Neural progenitor cell (in vitro differentiated cells): ENCODE results near the gene CDV3. TPM values are rescaled to one million over a fixed set of nuclear protein-coding genes. Genes with fewer than 3 reads are reported as not detected.
"Not testable (repeated sequence)": the region's sequence is repeated elsewhere in the genome, so short reads cannot be mapped to it uniquely, and the experiment has no call there.

ENCODE experiments used
- DNase-seq: peaks from one replicate; pipeline ENCODE4 v3.0.0-alpha.2; 2016; ENCODE audit warnings: low spot score
- H2AFZ ChIP-seq: fragments of 200-600 bp; sonication (generic); replicated peaks from 2 replicates; pipeline ENCODE4 v1.6.1; 2016; ENCODE audit warnings: antibody characterized with exemption
- H3F3A ChIP-seq: fragments of 200-600 bp; sonication (generic); 2 replicates; pipeline ENCODE4 v1.6.1; 2016; ENCODE audit warnings: antibody characterized with exemption, low read depth
- H3K27ac ChIP-seq: fragments of 200-600 bp; sonication (generic); 2 replicates; pipeline ENCODE4 v1.5.1; 2016; ENCODE audit warnings: mild to moderate bottlenecking
- H3K27me3 ChIP-seq: fragments of 200-600 bp; sonication (generic); 2 replicates; pipeline ENCODE4 v1.6.1; 2016; ENCODE audit warnings: mild to moderate bottlenecking, moderate library complexity
- H3K36me3 ChIP-seq: fragments of 200-600 bp; sonication (generic); 2 replicates; pipeline ENCODE4 v1.5.1; 2016
- H3K4me1 ChIP-seq: fragments of 200-600 bp; sonication (generic); 2 replicates; pipeline ENCODE4 v1.6.1; 2016; ENCODE audit warnings: mixed run types
- H3K4me2 ChIP-seq: fragments of 200-600 bp; sonication (generic); 2 replicates; pipeline ENCODE4 v1.6.1; 2016
- H3K4me3 ChIP-seq: fragments of 200-600 bp; sonication (generic); 2 replicates; pipeline ENCODE4 v1.5.1; 2016
- H3K79me2 ChIP-seq: fragments of 200-600 bp; sonication (generic); 2 replicates; pipeline ENCODE4 v1.6.1; 2016; ENCODE audit warnings: low read depth
- H3K9ac ChIP-seq: fragments of 200-600 bp; sonication (generic); 2 replicates; pipeline ENCODE4 v1.6.1; 2016
- H3K9me3 ChIP-seq: fragments of 200-600 bp; sonication (generic); 2 replicates; pipeline ENCODE4 v1.5.1; 2016; ENCODE audit warnings: low read depth
- H4K20me1 ChIP-seq: fragments of 200-600 bp; sonication (generic); 2 replicates; pipeline ENCODE4 v1.6.1; 2016; ENCODE audit warnings: low read depth
- H3K27ac Mint-ChIP-seq: 3 replicates; pipeline ENCODE4 v1.8.0; 2021; ENCODE audit warnings: mixed read lengths
- H3K27me3 Mint-ChIP-seq: 2 replicates; pipeline ENCODE4 v1.8.0; 2022; ENCODE audit warnings: low read depth, mild to moderate bottlenecking, inconsistent platforms, moderate library complexity, mixed read lengths; ENCODE audit not compliant: insufficient read depth
- H3K36me3 Mint-ChIP-seq: 3 replicates; pipeline ENCODE4 v1.8.0; 2021; ENCODE audit warnings: mixed read lengths
- H3K4me1 Mint-ChIP-seq: 3 replicates; pipeline ENCODE4 v1.8.0; 2021; ENCODE audit warnings: mixed read lengths
- H3K4me3 Mint-ChIP-seq: 3 replicates; pipeline ENCODE4 v1.8.0; 2021; ENCODE audit warnings: mild to moderate bottlenecking, moderate library complexity, mixed read lengths
- H3K9me3 Mint-ChIP-seq: 3 replicates; pipeline ENCODE4 v1.8.0; 2020; ENCODE audit warnings: mixed read lengths
- CTCF ChIP-seq: fragments of 200-600 bp; sonication (generic); IDR thresholded peaks from 2 replicates; pipeline ENCODE4 v1.5.1; 2017; ENCODE audit warnings: antibody characterized with exemption, mild to moderate bottlenecking
- EZH2 ChIP-seq: fragments of 200-600 bp; sonication (generic); IDR thresholded peaks from 2 replicates; pipeline ENCODE4 v1.6.1; 2017; ENCODE audit warnings: antibody characterized with exemption, mild to moderate bottlenecking, moderate library complexity
- EZH2phosphoT487 ChIP-seq: fragments of 200-600 bp; sonication (generic); IDR thresholded peaks from 2 replicates; pipeline ENCODE4 v1.6.1; 2017; ENCODE audit warnings: antibody characterized with exemption
- total RNA-seq: library from RNA; depleted of rRNA; stranded (reverse); fragments of >200 nt; gene quantifications from 2 replicates; pipeline ENCODE4 v1.2.3, GENCODE V29; 2015; ENCODE audit warnings: low replicate concordance

Gene CDV3
- total RNA-seq: 175 and 272 TPM in 2 replicates

- peaks cover 13% of the 10 kb centered on the region for H3F3A ChIP-seq
- DNase-seq: peak; percentile 89
- Mint-ChIP-seq H3K27ac (peak within 1 kb of the TSS; percentile 85), H3K9me3 (peaks cover 2% of the 10 kb centered on the region), H3K4me1 (peaks cover 58% of the 10 kb centered on the region), H3K36me3 (peaks cover 21% of the 10 kb centered on the region), H3K4me3 (peak within 1 kb of the TSS; percentile 98), H3K27me3 (peaks cover 7% of the 10 kb centered on the region)
- peak within 1 kb of the TSS; percentile 98 for H3K27ac ChIP-seq
- H3K4me1 ChIP-seq: peaks cover 27% of the 10 kb centered on the region
- H3K79me2 ChIP-seq: peaks cover 46% of the 10 kb centered on the region
- TF ChIP-seq EZH2 (no peak), EZH2phosphoT487 (no peak), CTCF (no peak)
- peak within 1 kb of the TSS; percentile 27 for H2AFZ ChIP-seq
- H3K27me3 ChIP-seq: no peaks in the 10 kb centered on the region
- H3K9ac ChIP-seq: peak within 1 kb of the TSS; percentile 67
- H3K9me3 ChIP-seq: no peaks in the 10 kb centered on the region
- H4K20me1 ChIP-seq: peaks cover 45% of the 10 kb centered on the region
- H3K4me3 ChIP-seq: peak within 1 kb of the TSS; percentile 70
- H3K36me3 ChIP-seq: peaks cover 5% of the 10 kb centered on the region
- H3K4me2 ChIP-seq: peak within 1 kb of the TSS; percentile 78
These were observed at the start of gene CDV3 for GRCh38 chr3:133573629-133574194. Gene CDV3, plus strand, starts transcription at chr3:133573686. Its CDS starts 359 bp downstream, at chr3:133574045.

GRCh38 chr3:133523758-133524157, 49.7 kb upstream of the CDV3 start:
- H3K9me3 Mint-ChIP-seq, H3K4me1 ChIP-seq, H3K4me3 ChIP-seq, H3K4me3 Mint-ChIP-seq, H3K27ac Mint-ChIP-seq, DNase-seq, H3K79me2 ChIP-seq, H3K9me3 ChIP-seq, H4K20me1 ChIP-seq, H3K27me3 Mint-ChIP-seq, H3K4me2 ChIP-seq, H3K27me3 ChIP-seq, H2AFZ ChIP-seq, H3F3A ChIP-seq, H3K27ac ChIP-seq, H3K36me3 Mint-ChIP-seq, H3K4me1 Mint-ChIP-seq, H3K9ac ChIP-seq, H3K36me3 ChIP-seq: not testable (repeated sequence)

GRCh38 chr3:133525435-133525834, 48.1 kb upstream of the CDV3 start:
- Histone ChIP-seq H3K4me2 (no peak overlapping the region), H3F3A (no peaks in the 10 kb centered on the region), H3K79me2 (no peaks in the 10 kb centered on the region), H3K9ac (no peak overlapping the region), H3K4me1 (no peaks in the 10 kb centered on the region), H3K27ac (no peak overlapping the region), H4K20me1 (no peaks in the 10 kb centered on the region), H3K36me3 (no peaks in the 10 kb centered on the region), H3K27me3 (no peaks in the 10 kb centered on the region), H3K9me3 (no peaks in the 10 kb centered on the region), H2AFZ (no peak overlapping the region), H3K4me3 (no peak overlapping the region)
- DNase-seq: no peak
- H3K4me3 Mint-ChIP-seq: no peak overlapping the region
- H3K9me3 Mint-ChIP-seq: peaks cover 6% of the 10 kb centered on the region
- peaks cover 8% of the 10 kb centered on the region for H3K4me1 Mint-ChIP-seq
- TF ChIP-seq EZH2 (no peak), CTCF (no peak), EZH2phosphoT487 (no peak)
- H3K27me3 Mint-ChIP-seq: peaks cover 4% of the 10 kb centered on the region
- no peak overlapping the region for H3K27ac Mint-ChIP-seq
- H3K36me3 Mint-ChIP-seq: no peaks in the 10 kb centered on the region

DNA sequence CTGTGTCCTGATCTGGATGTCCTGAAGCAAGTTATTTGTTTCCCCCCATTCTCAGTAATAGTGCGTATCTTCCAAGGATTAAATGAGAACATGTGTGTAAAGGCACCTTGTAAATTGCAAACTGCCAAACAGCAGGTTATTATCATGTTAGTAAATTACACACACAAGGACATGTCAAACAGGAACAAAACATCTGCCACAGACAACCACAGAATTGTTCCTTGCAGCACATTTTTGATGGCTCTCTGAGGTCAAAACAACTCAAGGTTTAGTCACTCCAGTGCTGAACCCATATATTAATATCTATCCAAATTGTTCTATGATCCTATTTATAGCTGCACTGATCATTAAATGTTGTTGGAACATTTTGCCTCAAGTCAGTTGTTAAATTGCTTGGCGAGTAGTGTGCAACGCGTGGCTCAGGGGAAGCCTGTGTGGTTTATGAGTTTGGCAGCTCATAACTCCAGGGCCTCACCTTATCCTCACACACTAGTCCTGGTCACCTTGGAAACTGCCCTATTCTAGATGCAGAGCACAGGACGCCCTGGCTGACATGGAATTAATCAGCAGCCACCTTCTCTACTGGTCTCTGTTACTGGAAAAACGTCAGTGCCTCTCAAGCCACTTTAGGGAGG, 46.3 kb upstream of the CDV3 start:
- Mint-ChIP-seq H3K36me3 (no peaks in the 10 kb centered on the region), H3K4me3 (no peak overlapping the region), H3K27me3 (peaks cover 4% of the 10 kb centered on the region), H3K27ac (peak overlapping the region; percentile 30), H3K4me1 (peaks cover 8% of the 10 kb centered on the region), H3K9me3 (peaks cover 6% of the 10 kb centered on the region)
- no peak overlapping the region for H3K9ac ChIP-seq
- no peak for TF ChIP-seq CTCF
- no peak for TF ChIP-seq EZH2
- TF ChIP-seq EZH2phosphoT487: no peak
- H3K79me2 ChIP-seq: no peaks in the 10 kb centered on the region
- no peaks in the 10 kb centered on the region for H4K20me1 ChIP-seq
- no peak overlapping the region for H3K4me3 ChIP-seq
- no peaks in the 10 kb centered on the region for H3K9me3 ChIP-seq
- H3K27me3 ChIP-seq: no peaks in the 10 kb centered on the region
- DNase-seq: no peak
- no peaks in the 10 kb centered on the region for H3K4me1 ChIP-seq
- H2AFZ ChIP-seq: no peak overlapping the region
- H3K27ac ChIP-seq: no peak overlapping the region
- H3K4me2 ChIP-seq: no peak overlapping the region
- no peaks in the 10 kb centered on the region for H3F3A ChIP-seq
- H3K36me3 ChIP-seq: no peaks in the 10 kb centered on the region
